Fibroblast of mammary gland (primary cell): ENCODE measurements around the gene ZDHHC11.
"Not testable (repeated sequence)": the region's sequence is repeated elsewhere in the genome, so short reads cannot be mapped to it uniquely, and the experiment has no call there.

Source experiments
- DNase-seq: peaks from one replicate; pipeline ENCODE4 v3.0.0-alpha.2; 2010; ENCODE audit warnings: low read depth
- H3K4me3 ChIP-seq: 2 replicates; pipeline ENCODE4 v1.5.1; 2011; ENCODE audit warnings: low read depth, mild to moderate bottlenecking, low read length, moderate library complexity; ENCODE audit not compliant: control insufficient read depth
- CTCF ChIP-seq: conservative IDR thresholded peaks from 2 replicates; pipeline ENCODE4 v1.5.1; 2011; ENCODE audit warnings: low read depth, low read length, inconsistent platforms; ENCODE audit not compliant: control insufficient read depth, insufficient read depth

The ZDHHC11 gene

GRCh38 chr5:757931-758697 lies 92.7 kb downstream of the ZDHHC11 start:
- no peak overlapping the region for H3K4me3 ChIP-seq
- TF ChIP-seq CTCF, result no peak
- DNase-seq, result no peak

GRCh38 chr5:757346-757930 lies 93.3 kb downstream of the ZDHHC11 start:
- TF ChIP-seq CTCF, result no peak
- no peak for DNase-seq

GRCh38 chr5:756865-757345 lies 93.9 kb downstream of the ZDHHC11 start:
- TF ChIP-seq CTCF, result no peak
- H3K4me3 ChIP-seq, result no peak overlapping the region
- DNase-seq, result no peak

More at GRCh38 chr5:757346-757930, 93.3 kb downstream of the ZDHHC11 start:
- H3K4me3 ChIP-seq, result no peak overlapping the region

GRCh38 chr5:756171-756570 lies 94.6 kb downstream of the ZDHHC11 start:
- no peak for TF ChIP-seq CTCF
- no peak for DNase-seq

GRCh38 chr5:754143-754632 lies 96.6 kb downstream of the ZDHHC11 start:
- not testable (repeated sequence) for H3K4me3 ChIP-seq, DNase-seq

More at GRCh38 chr5:756171-756570, 94.6 kb downstream of the ZDHHC11 start:
- H3K4me3 ChIP-seq, result no peak overlapping the region

GRCh38 chr5:753567-754142 lies 97.1 kb downstream of the ZDHHC11 start:
- H3K4me3 ChIP-seq, DNase-seq: not testable (repeated sequence)

- H3K4me3 ChIP-seq, DNase-seq: not testable (repeated sequence)
These were observed 98.2 kb downstream of the ZDHHC11 start for GRCh38 chr5:752532-753115.

- H3K4me3 ChIP-seq, DNase-seq: not testable (repeated sequence)
These were observed 98.8 kb downstream of the ZDHHC11 start for GRCh38 chr5:751992-752391.
